ENCODE results near the gene TMED1.

TMED1 gene

GRCh38 chr19:10797541-10798256 is 38.3 kb downstream of the TMED1 start:
- no peak for TF ChIP-seq CTCF (IDR thresholded peaks at IDR 0.05; ENCODE audit: low read depth, low read length)
- Histone ChIP-seq H3K4me3 (ENCODE audit: low read depth, low read length) (no peak overlapping the region), H3K9me3 (no peaks in the 10 kb centered on the region), H3K4me1 (no peaks in the 10 kb centered on the region), H3K36me3 (peaks cover 45% of the 10 kb centered on the region), H3K27me3 (no peaks in the 10 kb centered on the region)
- no peak for DNase-seq

GRCh38 chr19:10797078-10797477 is 38.9 kb downstream of the TMED1 start:
- no peaks in the 10 kb centered on the region for H3K9me3 ChIP-seq
- peaks cover 43% of the 10 kb centered on the region for H3K36me3 ChIP-seq
- H3K4me3 ChIP-seq (ENCODE audit: low read depth, low read length): no peak overlapping the region
- no peaks in the 10 kb centered on the region for H3K4me1 ChIP-seq
- no peak for TF ChIP-seq CTCF (IDR thresholded peaks at IDR 0.05; ENCODE audit: low read depth, low read length)
- DNase-seq: no peak
- H3K27me3 ChIP-seq: no peaks in the 10 kb centered on the region

- Histone ChIP-seq H3K36me3 (peaks cover 41% of the 10 kb centered on the region), H3K4me3 (ENCODE audit: low read depth, low read length) (no peak overlapping the region), H3K27me3 (no peaks in the 10 kb centered on the region), H3K4me1 (no peaks in the 10 kb centered on the region), H3K9me3 (no peaks in the 10 kb centered on the region)
- no peak for TF ChIP-seq CTCF (IDR thresholded peaks at IDR 0.05; ENCODE audit: low read depth, low read length)
- DNase-seq: no peak
Observed at GRCh38 chr19:10796653-10797052, 39.4 kb downstream of the TMED1 start.

GRCh38 chr19:10789866-10790265 is 46.1 kb downstream of the TMED1 start:
- H3K9me3 ChIP-seq: no peaks in the 10 kb centered on the region
- TF ChIP-seq CTCF (IDR thresholded peaks at IDR 0.05; ENCODE audit: low read depth, low read length): no peak
- no peak overlapping the region for H3K4me3 ChIP-seq (ENCODE audit: low read depth, low read length)
- H3K36me3 ChIP-seq: peaks cover 65% of the 10 kb centered on the region
- H3K27me3 ChIP-seq: no peaks in the 10 kb centered on the region
- no peak for DNase-seq
- H3K4me1 ChIP-seq: no peaks in the 10 kb centered on the region

GRCh38 chr19:10788146-10788545 is 47.9 kb downstream of the TMED1 start:
- no peak for DNase-seq
- no peaks in the 10 kb centered on the region for H3K9me3 ChIP-seq
- H3K36me3 ChIP-seq: peaks cover 63% of the 10 kb centered on the region
- H3K4me3 ChIP-seq (ENCODE audit: low read depth, low read length): no peak overlapping the region
- no peak for TF ChIP-seq CTCF (IDR thresholded peaks at IDR 0.05; ENCODE audit: low read depth, low read length)
- no peaks in the 10 kb centered on the region for H3K27me3 ChIP-seq
- H3K4me1 ChIP-seq: no peaks in the 10 kb centered on the region

GRCh38 chr19:10784257-10784656 is 51.8 kb downstream of the TMED1 start:
- Histone ChIP-seq H3K9me3 (no peaks in the 10 kb centered on the region), H3K36me3 (peaks cover 77% of the 10 kb centered on the region), H3K4me1 (no peaks in the 10 kb centered on the region), H3K27me3 (no peaks in the 10 kb centered on the region), H3K4me3 (ENCODE audit: low read depth, low read length) (no peak overlapping the region)
- no peak for TF ChIP-seq CTCF (IDR thresholded peaks at IDR 0.05; ENCODE audit: low read depth, low read length)
- no peak for DNase-seq
